ENCODE results near the gene NPTX2.

- TF ChIP-seq EZH2 (optimal IDR thresholded peaks at IDR 0.05; ENCODE audit: low read depth, low read length) (no peak), CTCF (IDR thresholded peaks at IDR 0.05; ENCODE audit: low read length) (no peak), EZH2phosphoT487 (IDR thresholded peaks at IDR 0.05; ENCODE audit: low read length) (no peak)
These were observed 3.3 kb upstream of the NPTX2 start for GRCh38 chr7:98613601-98614425.
